HG03354 (cell line): ENCODE results near the gene IL17B.

Source experiments
- ATAC-seq: cut with Tn5 transposase; IDR thresholded peaks from one replicate; pipeline ENCODE4 v1.9.1; 2021; ENCODE audit warnings: mild to moderate bottlenecking; ENCODE audit not compliant: unreplicated experiment, poor library complexity, severe bottlenecking

Gene IL17B

DNA sequence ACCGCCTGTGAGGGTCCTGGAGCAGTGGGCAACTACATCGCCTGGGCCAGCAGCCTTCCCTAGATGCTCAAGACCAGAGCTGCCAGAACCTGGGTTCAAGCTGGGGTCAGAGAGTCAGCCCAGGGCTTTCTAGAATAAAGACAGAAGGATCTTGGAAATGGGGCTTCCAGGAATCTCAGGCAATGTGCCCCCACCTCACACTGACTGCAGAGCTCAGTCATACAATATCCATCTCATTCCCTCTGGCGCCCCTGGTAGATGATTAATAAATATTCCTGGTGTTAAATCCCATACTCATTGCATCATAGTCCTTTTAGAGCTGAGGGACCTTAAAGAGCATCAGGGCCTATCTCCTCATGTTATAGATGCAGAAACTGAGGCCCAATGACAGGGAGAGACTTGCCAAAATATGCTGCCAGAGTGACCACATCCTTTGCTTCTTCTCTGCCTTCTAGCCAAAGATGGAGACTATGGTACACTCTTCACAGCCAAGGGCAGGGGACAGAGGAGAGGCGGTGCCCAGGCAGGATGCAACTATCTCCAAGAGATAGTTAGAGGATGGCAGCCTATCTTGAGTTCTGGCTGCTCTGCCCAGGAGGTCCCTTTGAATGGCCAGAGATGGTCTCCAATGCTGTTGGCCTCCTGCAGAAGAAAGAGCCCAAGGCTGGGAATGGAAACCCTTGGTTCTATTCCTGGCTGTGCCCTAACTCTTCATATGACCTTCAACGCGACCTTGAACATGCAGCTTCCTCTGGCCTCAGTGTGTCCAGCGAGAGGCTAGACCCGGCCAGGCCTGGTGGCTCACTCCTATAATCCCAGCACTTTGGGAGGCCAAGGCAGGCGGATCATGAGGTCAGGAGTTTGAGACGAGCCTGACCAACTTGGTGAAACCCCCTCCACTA is 36.2 kb upstream of the IL17B start:
- ATAC-seq: no peak

DNA sequence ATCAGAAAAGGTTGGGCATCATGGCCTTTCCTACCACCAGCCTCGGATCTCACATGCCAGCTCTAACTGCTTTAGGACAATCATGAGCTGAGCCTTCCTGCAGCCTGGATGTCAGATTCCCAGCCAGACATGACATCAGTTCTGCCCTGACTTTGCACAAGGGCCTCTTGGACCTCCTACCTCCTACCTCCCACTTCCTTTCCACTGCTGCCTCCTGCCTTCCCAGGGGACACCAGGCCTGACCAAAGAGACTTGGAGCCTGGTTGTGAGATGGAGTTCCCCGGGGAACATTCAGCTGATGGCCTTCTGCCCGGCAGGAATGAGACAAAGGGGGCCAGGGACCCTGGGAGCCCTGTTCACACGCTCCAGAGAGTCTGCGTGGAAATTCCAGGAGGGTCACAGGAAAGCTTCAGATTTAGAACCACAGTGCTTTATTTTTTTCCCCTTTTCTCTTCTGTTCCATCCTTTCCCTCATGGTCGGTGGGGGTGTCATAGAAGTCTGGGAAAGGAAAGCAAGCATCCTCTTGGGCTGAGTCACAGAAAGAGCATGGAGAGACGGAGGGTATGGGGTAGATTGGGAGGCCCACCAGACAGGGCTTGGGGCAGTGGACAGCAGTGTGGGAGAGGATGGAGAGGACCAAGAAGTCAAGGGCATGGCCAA is 35.4 kb upstream of the IL17B start:
- no peak for ATAC-seq

DNA sequence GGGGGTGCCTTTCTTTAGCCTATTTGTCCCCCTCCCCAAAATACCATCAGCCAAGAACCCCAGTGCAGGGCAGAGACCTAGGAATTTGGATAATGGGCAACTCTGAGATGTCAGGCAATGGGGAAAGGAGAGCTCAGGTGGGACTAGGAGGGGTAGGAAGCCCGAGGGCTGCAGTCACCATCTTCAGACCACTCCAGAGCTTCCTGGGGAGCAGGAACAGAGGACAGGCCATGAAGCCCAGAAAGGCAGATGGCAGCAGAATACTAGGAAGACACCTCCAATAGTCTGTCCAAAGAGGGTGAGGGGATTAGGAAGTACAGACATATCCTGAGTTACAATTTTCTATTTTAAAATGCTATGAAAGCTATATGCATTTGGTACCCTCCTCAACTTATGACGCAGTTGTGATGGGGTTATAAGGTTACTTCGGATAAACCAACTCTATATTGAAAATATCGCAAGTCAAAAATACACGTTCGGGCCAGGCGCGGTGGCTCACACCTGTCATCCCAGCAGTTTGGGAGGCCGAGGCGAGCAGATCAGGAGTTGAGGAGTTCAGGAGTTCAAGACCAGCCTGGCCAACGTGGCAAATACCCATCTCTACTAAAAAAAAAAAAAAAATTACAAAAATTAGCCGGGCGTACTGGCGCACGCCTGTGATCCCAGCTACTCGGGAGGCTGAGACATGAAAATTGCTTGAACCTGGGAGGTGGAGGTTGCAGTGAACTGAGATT is 34.6 kb upstream of the IL17B start:
- ATAC-seq: no peak

- no peak for ATAC-seq
These were observed 33.8 kb upstream of the IL17B start for GRCh38 chr5:149412783-149413476.

DNA sequence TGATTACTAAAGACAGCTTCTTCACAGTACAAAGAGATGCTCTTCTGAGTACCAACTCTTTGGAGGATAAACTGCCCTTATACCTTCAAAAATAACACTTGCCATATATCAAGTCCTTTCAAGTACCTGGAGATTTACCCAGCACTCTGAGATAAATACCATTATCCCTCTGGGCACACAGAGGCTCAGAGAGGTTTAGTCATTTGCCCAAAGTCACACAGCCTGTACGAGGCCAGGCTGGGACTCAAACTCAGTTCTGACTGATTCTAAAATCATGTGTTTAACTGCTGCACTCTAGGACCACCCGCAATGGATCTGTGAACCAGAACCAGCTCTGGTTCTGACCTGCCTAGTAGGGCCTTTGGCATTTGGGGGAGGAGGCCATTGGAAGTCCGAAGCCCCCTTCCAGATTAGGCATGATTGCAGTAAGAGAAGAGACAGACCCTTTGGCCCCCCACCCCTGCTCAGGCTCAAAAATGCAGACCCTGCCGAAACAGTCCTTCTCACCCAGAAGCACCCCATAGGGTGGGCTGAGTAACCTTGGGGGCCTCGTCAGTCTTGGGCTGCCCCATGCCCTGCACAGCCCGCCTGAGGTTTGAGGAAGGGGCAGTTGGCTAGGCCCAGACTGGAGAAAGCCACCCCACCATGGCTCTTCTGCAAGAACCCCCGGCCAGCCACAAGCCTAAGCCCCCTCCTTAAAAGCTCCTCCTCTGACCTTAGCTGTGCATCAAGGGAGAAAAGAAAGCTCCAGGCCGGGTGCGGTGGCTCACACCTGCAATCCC is 32.8 kb upstream of the IL17B start:
- ATAC-seq: no peak

GRCh38 chr5:149410721-149411432 is 31.8 kb upstream of the IL17B start:
- ATAC-seq: no peak

DNA sequence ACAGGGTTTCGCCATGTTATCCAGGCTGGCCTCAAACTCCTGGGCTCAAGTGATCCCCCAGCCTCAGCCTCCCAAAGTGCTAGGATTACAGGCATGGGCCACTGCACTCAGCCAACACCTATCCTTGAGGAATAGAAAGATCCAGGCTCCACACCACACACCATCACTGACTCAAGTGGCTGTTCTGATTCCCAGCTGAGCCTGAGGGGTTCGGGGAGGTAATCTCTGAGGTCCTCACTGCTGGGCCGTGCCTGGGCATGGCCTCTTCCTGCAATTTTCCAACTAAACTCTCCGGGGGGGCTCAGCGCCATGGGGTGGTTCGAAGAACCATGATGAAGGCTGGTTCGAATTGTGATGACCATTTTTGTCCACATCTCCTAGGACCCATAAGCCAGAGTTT is 31.0 kb upstream of the IL17B start:
- no peak for ATAC-seq

GRCh38 chr5:149409268-149409948 is 30.3 kb upstream of the IL17B start:
- ATAC-seq: no peak

DNA sequence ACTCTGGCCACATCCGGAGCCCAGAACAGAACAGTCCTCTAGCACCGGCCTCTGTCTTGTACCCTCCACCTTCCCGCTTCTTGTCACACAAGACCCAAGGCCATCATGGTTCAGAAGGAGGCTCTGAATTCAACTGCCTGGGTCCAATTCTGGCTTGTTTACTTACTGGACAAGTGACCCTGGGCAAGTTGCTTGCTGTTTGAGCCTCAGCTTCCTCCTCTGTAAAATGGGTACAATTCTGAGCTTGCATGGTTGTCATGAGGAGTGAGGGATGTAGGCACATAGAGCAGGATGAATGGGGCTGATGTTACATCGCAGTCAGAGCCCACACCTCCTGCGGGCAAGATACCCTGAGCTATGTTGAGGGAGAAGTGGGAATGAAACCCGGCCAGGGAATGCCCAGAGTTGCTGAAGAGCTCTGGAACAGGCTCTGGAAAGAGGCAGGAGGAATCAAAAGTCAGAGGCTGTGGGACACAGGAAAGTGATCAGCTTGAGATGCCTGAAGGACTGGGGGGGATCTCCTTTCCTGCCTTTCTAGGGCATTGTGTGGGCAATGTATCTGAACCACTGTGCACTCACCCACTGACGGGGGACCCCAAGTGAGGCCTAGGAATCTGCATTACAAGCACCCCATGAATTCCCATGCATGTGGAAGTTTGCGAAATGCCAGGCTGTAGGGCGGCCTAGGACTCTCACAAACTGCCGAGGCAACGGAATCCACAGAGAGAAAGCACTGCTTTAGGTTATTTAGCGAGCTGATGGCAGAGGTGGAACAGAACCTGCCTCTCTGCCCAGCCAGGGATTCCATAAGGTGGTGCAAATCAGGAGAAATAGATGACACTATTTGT is 29.4 kb upstream of the IL17B start:
- ATAC-seq: no peak

GRCh38 chr5:149407323-149408251 is 28.5 kb upstream of the IL17B start:
- ATAC-seq: no peak

DNA sequence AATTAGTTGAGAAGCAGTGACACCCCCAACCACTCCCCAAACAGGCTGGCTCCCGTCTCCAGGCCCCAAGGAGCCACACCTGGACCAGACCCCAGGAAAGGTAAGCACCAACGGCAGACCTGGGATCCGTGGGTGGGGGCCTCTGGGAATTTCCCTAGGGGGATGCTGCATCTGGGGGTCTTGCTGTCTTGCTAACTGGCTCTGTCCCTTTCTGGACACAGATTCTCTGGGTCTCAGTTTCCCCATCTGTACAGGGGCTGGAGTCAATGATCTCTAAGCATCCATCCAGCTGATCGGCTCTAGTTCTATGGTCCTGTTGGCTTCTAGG is 27.9 kb upstream of the IL17B start:
- ATAC-seq: no peak

DNA sequence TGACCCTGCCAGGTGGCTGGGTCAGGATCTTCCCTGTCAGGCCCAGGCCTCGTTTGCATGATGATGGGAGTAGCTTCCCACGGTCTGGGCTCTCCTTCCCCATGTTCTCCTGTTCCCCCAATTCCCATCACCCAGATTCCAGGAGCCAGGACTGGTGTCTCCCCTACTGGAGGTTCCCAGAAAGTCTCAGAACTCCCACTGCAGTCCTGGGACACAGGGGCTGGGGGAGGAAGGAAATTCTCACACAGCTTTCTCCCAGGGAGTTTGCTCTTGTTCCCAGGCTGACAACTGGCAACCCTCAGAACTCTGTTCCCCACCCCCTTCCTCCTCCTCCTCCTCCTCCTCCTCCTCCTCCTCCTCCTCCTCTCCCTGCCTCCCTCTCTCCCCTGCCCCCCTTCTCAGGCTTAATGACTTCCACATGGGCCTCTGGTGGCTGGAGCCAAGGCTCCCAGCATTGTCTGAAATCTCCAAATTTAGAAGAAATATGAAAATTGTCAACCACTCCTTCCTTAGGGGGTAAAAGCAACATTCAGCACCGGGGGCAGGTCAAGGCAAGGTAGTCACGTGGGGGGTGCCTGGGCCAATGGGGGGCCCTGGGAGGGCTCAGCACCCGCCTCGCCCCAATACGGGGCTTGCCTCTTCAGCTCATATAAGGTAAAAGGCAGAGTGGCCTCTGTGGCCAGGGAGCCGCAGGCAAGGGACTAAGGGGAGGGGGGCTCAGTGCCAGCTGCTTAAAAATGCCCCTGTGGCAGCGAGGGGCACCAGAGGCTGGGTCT is 27.3 kb upstream of the IL17B start:
- ATAC-seq: no peak

- ATAC-seq: no peak
These were observed 26.6 kb upstream of the IL17B start for GRCh38 chr5:149405550-149406202.

DNA sequence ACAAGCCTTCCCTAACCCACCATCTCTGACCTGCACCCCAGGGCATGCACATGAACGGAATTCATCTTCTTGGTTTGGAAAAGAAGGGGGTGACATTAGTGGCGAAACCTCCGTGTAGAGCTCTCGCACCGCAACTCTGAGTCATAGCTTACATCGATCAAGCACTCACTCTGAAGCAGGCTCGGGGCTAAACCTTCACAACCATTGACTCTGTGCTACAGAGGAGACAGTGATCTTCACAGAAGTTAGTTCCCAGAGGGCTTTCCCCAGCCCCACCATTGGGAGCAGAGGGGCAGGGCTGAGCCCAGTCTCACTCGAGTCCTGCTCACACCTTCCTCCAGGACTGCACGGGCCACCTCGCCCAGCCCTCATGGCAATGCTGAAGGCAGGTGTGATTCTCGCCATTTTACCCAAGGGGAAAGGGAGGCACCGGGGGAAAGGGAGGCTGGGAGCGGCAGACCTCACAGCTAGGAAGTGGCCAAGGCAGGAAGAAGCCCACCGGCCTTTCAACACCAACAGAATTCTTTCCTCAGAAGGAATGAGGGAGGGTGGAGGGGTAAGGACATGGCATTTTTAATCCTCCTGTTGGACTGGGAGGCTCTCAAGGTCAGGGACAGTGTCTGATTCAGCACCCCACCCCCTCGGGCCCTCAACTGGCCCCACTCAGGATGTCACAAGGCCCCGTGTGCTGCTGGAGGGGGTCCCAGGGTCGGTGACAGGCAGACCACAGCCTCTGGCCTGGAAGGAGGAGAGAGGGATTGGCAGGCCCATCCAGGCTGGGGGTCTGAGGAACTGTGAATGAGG is 25.9 kb upstream of the IL17B start:
- ATAC-seq: no peak
